Hepatocyte (in vitro differentiated cells): ENCODE data around the gene HCRTR1. TPM values are rescaled to one million over a fixed set of nuclear protein-coding genes. Genes with fewer than 3 reads are reported as not detected.

Source experiments
- DNase-seq: peaks from one replicate; pipeline ENCODE4 v3.0.0-alpha.2; 2016; ENCODE audit warnings: low spot score
- H2AFZ ChIP-seq: fragments of 200-600 bp; sonication (generic); 2 replicates; pipeline ENCODE4 v1.6.0; 2016; ENCODE audit warnings: antibody characterized with exemption, mild to moderate bottlenecking
- H3K27ac ChIP-seq: fragments of 200-600 bp; sonication (generic); 2 replicates; pipeline ENCODE4 v1.5.1; 2016; ENCODE audit warnings: mild to moderate bottlenecking
- H3K27me3 ChIP-seq: fragments of 200-600 bp; sonication (generic); 2 replicates; pipeline ENCODE4 v1.6.1; 2016
- H3K36me3 ChIP-seq: fragments of 200-600 bp; sonication (generic); replicated peaks from 2 replicates; pipeline ENCODE4 v1.5.1; 2016; ENCODE audit warnings: low read depth; ENCODE audit not compliant: insufficient read depth
- H3K4me1 ChIP-seq: fragments of 200-600 bp; sonication (generic); 2 replicates; pipeline ENCODE4 v1.5.1; 2016; ENCODE audit warnings: mild to moderate bottlenecking, moderate library complexity; ENCODE audit not compliant: insufficient read depth
- H3K4me2 ChIP-seq: fragments of 200-600 bp; sonication (generic); 2 replicates; pipeline ENCODE4 v1.6.0; 2016
- H3K4me3 ChIP-seq: fragments of 200-600 bp; sonication (generic); 2 replicates; pipeline ENCODE4 v1.5.1; 2016; ENCODE audit warnings: mild to moderate bottlenecking
- H3K79me2 ChIP-seq: fragments of 200-600 bp; sonication (generic); 2 replicates; pipeline ENCODE4 v1.6.0; 2017; ENCODE audit warnings: mild to moderate bottlenecking
- H3K9me2 ChIP-seq: fragments of 200-600 bp; sonication (generic); replicated peaks from 2 replicates; pipeline ENCODE4 v1.6.0; 2017; ENCODE audit warnings: mild to moderate bottlenecking; ENCODE audit not compliant: insufficient read depth
- H3K9me3 ChIP-seq: fragments of 200-600 bp; sonication (generic); 2 replicates; pipeline ENCODE4 v1.5.1; 2016; ENCODE audit warnings: low read depth, mild to moderate bottlenecking
- H4K20me1 ChIP-seq: fragments of 200-600 bp; sonication (generic); 2 replicates; pipeline ENCODE4 v1.6.0; 2016; ENCODE audit warnings: mild to moderate bottlenecking; ENCODE audit not compliant: insufficient read depth, poor library complexity, severe bottlenecking
- CTCF ChIP-seq: fragments of 200-600 bp; sonication (generic); IDR thresholded peaks from 2 replicates; pipeline ENCODE4 v1.5.1; 2016; ENCODE audit warnings: antibody characterized with exemption, mild to moderate bottlenecking; ENCODE audit not compliant: poor library complexity
- EZH2 ChIP-seq: fragments of 200-600 bp; sonication (generic); IDR thresholded peaks from 2 replicates; pipeline ENCODE4 v1.6.1; 2016; ENCODE audit warnings: antibody characterized with exemption, mild to moderate bottlenecking, borderline replicate concordance
- EZH2phosphoT487 ChIP-seq: fragments of 200-600 bp; sonication (generic); IDR thresholded peaks from one replicate; pipeline ENCODE4 v1.6.1; 2018; ENCODE audit warnings: antibody characterized with exemption, mild to moderate bottlenecking, low read depth, moderate library complexity; ENCODE audit not compliant: unreplicated experiment, severe bottlenecking
- WGBS: methylation state at CpG from one replicate; pipeline ENCODE4 v1.1.6; 2016; ENCODE audit warnings: low lambda C conversion rate; ENCODE audit errors: missing lambda C conversion rate; 5-methylcytosine and 5-hydroxymethylcytosine counted together
- polyA plus RNA-seq: library from polyadenylated mRNA; unstranded; fragments of >200 nt; fragmentation: Nextera tagmentation; extraction: Ambion mirVana; gene quantifications from 2 replicates; pipeline ENCODE4 v1.2.1, GENCODE V29; 2016
- total RNA-seq: library from RNA; depleted of rRNA; stranded (reverse); fragments of >200 nt; gene quantifications from 2 replicates; pipeline ENCODE4 v1.2.3, GENCODE V29; 2014

HCRTR1 gene
- total and polyA plus RNA-seq, 2 experiments from 2014 or later = not detected

GRCh38 chr1:31645274-31645568 is 27.7 kb downstream of the HCRTR1 start:
- Histone ChIP-seq H3K4me2 (peak overlapping the region; percentile 83), H3K9me2 (no peaks in the 10 kb centered on the region), H3K9me3 (no peaks in the 10 kb centered on the region), H3K79me2 (peaks cover 49% of the 10 kb centered on the region), H3K4me1 (peaks cover 18% of the 10 kb centered on the region), H4K20me1 (no peaks in the 10 kb centered on the region), H3K36me3 (no peaks in the 10 kb centered on the region), H3K27me3 (no peaks in the 10 kb centered on the region), H3K4me3 (peak overlapping the region; percentile 22), H2AFZ (peak overlapping the region; percentile 9), H3K27ac (peak overlapping the region; percentile 94)
- WGBS = 1% methylated on average over 11 of the region's 11 CpGs
- TF ChIP-seq EZH2phosphoT487 (no peak), EZH2 (no peak), CTCF (no peak)
- no peak for DNase-seq

- no peaks in the 10 kb centered on the region for H3K27me3 ChIP-seq
- H3K79me2 ChIP-seq = peaks cover 37% of the 10 kb centered on the region
- H2AFZ ChIP-seq = no peak overlapping the region
- H3K4me3 ChIP-seq = no peak overlapping the region
- 98% methylated on average over 4 of the region's 4 CpGs for WGBS
- H3K36me3 ChIP-seq = no peaks in the 10 kb centered on the region
- no peak overlapping the region for H3K4me2 ChIP-seq
- H3K4me1 ChIP-seq = peaks cover 28% of the 10 kb centered on the region
- no peaks in the 10 kb centered on the region for H3K9me2 ChIP-seq
- no peak for DNase-seq
- H4K20me1 ChIP-seq = no peaks in the 10 kb centered on the region
- H3K27ac ChIP-seq = no peak overlapping the region
- no peak for TF ChIP-seq EZH2
- no peak for TF ChIP-seq CTCF
- TF ChIP-seq EZH2phosphoT487 = no peak
- H3K9me3 ChIP-seq = no peaks in the 10 kb centered on the region
Measured at GRCh38 chr1:31646259-31646960, 28.9 kb downstream of the HCRTR1 start.

GRCh38 chr1:31647106-31647505 is 29.6 kb downstream of the HCRTR1 start:
- peaks cover 30% of the 10 kb centered on the region for H3K79me2 ChIP-seq
- no peak overlapping the region for H2AFZ ChIP-seq
- TF ChIP-seq CTCF (no peak), EZH2 (no peak), EZH2phosphoT487 (no peak)
- no peak overlapping the region for H3K4me3 ChIP-seq
- H3K27me3 ChIP-seq = no peaks in the 10 kb centered on the region
- H3K9me3 ChIP-seq = no peaks in the 10 kb centered on the region
- H3K4me2 ChIP-seq = no peak overlapping the region
- H4K20me1 ChIP-seq = no peaks in the 10 kb centered on the region
- no peaks in the 10 kb centered on the region for H3K36me3 ChIP-seq
- WGBS = 74% methylated on average over 2 of the region's 2 CpGs
- peaks cover 32% of the 10 kb centered on the region for H3K4me1 ChIP-seq
- DNase-seq = no peak
- no peak overlapping the region for H3K27ac ChIP-seq
- no peaks in the 10 kb centered on the region for H3K9me2 ChIP-seq
